Hematopoietic multipotent progenitor cell (in vitro differentiated cells): ENCODE data around the gene MAN2C1. TPM values are rescaled to one million over a fixed set of nuclear protein-coding genes. Genes with fewer than 3 reads are reported as not detected.
"Not testable (repeated sequence)": the region's sequence is repeated elsewhere in the genome, so short reads cannot be mapped to it uniquely, and the experiment has no call there.

Source experiments
- DNase-seq, 3 donors: peaks; one replicate each; pipeline ENCODE4 v3.0.0-alpha.2; 2011 to 2015; ENCODE audit warnings: low read depth in 2 of 3, low spot score in 2 of 3
- total RNA-seq: library from RNA; depleted of rRNA; stranded (reverse); fragments of >200 nt; gene quantifications from one replicate; pipeline ENCODE4 v1.2.3, GENCODE V29; 2012

Gene MAN2C1
- total RNA-seq: 222 TPM

DNA sequence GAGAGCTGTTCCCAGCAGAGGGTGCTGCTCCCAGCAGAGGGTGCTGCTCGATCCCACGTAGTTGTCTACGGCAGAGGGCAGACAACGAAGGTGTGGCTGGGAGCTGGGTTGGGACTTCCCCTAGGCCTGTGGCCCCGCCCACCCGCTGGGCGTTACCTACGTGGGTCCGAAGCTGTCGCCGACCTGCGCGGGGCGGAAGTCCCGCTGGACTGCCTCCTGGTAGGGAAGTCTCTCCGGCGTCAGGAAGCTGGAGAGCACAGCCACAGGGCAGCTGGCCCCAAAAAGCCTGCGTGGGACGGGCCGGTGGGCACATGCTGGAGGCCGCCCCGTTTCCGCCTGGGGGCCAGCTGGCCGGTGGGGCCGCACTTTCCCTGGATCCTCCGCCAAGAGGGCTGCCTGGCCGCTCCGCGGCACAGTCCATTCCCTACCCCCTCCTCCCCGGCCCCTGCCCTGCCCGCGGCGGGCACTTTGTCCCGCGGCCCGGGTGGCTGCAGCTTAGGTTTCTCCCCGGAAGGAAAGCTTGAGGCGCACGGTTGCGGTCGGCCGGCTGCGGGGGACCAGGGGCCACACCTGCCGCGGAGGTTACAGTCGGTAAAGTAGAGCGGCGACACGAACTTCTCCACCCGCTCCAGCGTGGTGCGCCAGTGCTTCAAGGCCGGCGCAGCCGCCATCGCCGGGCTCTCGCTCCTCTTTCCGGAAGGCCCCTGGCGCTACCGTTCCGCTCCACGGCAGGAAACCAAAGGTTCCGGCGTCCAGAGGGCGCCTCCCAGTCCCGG lies at the start of gene MAN2C1:
Gene MAN2C1 (minus strand): TSS at position 695 of the 776 bp plus-strand sequence. CDS start 24 bp downstream, at position 671.
- DNase-seq: peak; percentile 78 to 93 (median 89)

GRCh38 chr15:75416584-75416983 lies 48.2 kb upstream of the MAN2C1 start:
- DNase-seq: no peak

- DNase-seq: no peak
These were observed 41.8 kb upstream of the MAN2C1 start for GRCh38 chr15:75410196-75410595.

DNA sequence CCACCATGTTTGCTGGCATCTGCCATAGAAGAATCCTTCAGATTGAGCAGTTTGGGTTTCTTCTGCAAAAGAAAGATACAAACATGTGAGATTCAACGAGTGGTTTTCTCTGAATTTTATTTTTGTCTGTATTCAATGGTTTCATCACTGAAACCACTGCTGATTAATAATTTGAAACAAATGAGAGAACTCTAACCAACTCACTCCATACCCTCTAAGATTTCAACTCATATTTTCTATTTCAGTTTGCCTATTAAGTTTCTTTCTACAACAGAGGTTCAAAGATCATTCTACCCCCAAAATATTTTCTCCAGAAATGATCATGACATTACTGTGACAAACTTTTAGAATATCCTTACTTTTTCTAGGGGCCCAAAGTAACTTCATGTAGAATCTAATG lies 38.7 kb upstream of the MAN2C1 start:
- DNase-seq: no peak

DNA sequence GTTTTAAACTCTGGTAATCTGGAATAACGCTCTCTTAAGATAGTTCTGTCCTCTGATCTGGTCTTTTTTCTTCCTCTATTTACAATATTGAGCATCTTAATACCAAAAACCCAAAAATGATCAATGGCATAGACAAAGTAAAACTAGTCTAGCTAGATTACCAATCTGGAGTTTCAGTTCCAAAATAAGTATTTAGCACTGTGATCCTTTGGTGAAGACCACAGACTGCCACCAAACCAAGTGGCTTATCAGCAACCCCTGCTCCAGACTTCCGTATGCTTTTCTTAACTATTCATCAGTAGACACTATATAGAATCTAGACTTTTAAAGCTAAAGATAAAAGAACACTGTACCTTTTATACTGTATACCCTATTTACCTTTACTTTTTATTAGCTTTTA lies 35.5 kb upstream of the MAN2C1 start:
- no peak for DNase-seq

DNA sequence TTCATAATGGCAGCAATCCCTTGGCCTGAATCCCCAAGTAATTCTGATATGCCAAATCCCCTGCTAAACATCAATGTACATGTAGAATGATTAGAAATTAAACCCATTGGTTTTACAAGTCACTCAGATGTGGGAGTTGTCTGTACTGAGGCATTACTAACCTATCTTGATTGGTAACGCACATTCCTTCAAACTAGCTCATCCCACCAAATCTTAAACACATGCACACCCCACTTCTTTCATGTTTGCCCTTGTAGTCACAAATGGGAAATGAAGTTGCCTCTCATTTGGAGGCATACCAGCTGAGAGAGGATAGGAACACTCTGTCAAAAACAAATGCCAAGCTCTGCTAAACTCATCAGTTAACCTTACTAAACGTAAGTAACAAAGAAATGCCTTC lies 29.1 kb upstream of the MAN2C1 start:
- DNase-seq: no peak

GRCh38 chr15:75389791-75390382 lies 21.5 kb upstream of the MAN2C1 start:
- DNase-seq: no peak

DNA sequence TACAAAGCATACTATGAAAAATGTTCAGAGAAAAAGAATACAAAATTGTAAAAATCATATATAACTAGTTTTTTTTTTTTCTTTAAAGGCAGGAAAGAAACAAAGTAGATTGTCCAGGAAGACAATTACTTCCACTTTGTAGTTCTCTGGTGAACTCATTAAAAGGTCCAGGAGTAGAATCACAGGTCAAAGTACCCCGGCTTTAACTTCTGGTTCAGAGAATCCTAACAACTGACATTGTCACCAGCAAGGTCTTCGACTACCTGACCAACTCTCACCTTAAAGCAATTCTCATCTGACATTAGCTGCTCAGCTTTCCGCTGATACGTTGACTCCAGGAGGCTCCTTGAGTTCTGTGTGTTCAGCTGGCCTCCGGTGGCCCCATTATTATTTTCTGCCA lies 15.6 kb upstream of the MAN2C1 start:
- DNase-seq: not testable (repeated sequence)

- DNase-seq: no peak
These were observed 12.4 kb upstream of the MAN2C1 start for GRCh38 chr15:75380773-75381172.

- DNase-seq: no peak
These were observed 3.7 kb upstream of the MAN2C1 start for GRCh38 chr15:75371901-75372688.

- no peak for DNase-seq
These were observed 3.1 kb upstream of the MAN2C1 start for GRCh38 chr15:75371486-75371885.

DNA sequence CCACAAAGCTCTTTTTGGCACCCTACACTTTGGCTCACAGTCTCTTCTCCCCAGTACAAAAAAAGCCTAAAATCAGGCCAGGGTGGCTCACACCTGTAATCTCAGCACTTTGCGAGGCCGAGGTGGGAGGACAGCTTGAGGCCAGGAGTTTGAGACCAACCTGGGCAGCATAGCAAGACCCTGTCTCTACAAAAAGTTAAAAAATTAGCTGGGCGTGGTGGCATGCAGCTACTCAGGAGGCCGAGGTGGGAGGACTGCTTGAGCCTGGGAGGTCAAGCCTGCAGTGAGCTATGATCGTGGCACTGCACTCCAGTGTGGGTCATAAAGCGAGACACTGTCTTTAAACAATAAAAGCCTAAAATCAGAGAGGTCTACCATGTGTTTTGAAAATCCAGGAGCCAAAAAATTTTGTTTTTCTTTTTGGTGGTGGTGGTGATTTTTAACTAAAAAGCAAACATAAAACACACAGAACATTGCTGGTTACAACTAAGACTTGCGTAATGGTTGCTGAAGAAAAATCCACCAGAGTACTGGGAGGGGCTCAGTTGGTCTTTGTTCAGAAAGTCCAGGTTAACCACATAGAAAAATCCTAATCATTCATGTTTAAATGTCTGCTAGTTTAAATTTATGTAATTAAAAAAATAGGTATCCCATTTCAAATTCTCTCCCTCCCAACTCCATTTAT lies 1.6 kb upstream of the MAN2C1 start:
- no peak for DNase-seq

DNA sequence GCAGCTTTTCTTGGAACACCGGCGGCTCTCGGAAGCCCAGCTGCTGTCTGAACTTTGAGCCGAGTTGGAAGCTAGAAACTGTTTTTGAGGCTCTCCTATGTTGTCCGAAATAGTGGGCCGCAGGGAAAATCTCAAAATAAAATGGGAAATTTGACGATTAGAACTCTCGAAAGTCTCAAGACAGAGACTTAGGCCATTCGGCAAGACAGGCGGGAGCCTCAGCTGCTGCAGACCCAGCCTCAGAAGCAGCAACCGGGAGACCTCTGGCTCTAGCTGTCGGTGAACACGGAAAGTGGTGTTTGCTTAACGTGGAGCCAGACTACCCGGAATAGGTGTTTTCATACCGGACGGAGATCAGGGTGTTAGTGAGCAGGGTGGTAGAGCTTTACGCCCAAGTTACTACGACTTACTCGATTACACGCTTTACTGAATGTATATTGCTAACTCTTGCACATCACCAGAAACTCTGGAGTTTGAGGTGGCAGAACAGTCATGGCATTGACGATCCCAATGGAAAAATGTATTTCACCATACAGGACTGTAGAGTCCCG lies 357 bp upstream of the MAN2C1 start:
- DNase-seq: no peak

DNA sequence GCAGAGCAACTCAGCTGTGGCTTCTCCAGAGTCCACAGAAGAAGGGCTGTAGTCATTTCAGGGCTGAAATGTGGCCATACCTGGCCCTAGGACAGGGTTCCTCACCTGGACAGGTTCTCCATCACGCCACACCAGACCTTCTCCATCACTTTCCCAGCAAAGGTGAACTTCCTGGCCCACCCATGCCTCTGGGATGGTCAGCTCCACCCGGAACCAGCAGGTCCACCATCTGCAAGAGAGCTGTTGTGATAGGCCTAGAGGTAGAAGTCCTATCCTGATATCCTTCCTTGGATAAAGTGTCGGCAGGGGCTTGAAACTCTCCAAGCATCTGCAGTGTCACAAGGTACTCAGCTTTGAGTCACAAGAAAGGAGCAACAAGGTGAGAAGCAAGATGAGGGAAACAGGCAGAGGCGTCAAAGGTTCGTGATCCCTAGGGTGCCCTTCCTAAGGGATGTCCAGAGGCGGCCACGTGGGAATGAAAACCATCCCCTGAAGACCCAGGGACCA lies 948 bp downstream of the MAN2C1 start:
- DNase-seq: no peak

DNA sequence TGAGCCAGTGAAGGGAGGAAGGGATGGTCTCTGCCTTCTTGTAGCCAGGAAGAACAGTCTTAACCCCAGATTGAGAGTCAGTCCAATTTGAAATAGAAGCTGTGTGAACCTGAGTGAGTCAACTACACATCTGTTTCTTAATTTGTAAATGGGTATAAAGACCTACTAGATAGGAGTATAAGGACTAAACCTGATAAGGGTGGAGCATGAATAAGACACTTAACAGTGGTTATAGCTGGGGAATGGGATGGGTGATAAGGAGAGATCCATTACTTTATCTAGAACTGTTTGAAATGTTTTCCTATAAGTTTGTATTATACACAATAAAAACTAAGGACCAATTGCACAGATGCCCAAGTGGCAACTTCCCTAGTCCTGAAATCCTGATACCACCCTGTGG lies 1.4 kb downstream of the MAN2C1 start:
- DNase-seq: no peak

DNA sequence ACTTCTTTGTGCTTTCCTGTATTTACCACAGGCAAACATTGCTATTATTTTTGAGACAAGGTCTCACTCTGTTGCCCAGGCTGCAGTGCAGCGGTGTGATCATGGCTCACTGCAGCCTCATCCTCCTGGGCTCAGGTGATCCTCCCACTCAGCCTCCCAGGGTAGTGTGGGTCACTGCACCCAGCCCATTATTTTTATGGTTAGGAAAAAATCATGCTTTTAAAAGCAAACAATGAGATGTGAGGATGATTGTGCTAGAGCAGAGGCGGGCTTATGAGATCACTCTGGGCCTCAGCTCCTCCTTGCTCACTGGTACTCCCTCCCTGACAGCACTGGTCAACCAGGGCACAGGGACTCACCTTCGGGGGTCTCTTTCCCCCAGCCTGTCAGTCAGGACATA lies 2.2 kb downstream of the MAN2C1 start:
- no peak for DNase-seq

GRCh38 chr15:75364881-75365280 lies 3.5 kb downstream of the MAN2C1 start:
- no peak for DNase-seq

GRCh38 chr15:75363786-75364185 lies 4.6 kb downstream of the MAN2C1 start:
- DNase-seq: no peak

DNA sequence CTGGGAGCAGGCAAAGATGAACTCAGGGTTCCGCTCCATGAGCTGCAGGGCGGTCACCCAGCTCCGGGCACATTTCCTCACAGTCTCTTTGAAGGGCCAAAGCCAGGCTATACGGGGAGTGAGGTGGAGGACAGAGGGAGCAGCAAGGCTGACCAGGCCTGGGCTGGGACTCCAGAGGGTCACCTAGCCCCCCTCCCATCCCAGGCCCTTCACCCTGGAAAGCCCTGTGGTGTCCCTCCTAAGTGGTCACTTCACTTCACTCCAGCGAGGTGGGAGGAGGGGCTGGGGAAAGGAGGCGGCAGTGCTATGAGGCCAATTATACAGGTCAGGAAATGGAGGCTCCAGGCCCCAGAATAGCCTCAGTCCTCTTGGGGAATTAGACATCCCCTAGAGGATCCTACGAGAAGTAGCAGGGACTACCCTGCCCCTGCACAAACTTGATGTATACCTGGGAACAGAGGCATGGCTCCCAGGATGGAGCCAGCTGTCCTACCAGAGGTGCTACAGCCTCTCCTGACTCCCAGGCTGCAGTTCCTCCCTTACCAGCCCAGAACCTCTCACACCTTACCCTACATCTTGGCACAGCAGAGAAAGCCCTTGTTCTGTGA lies 5.7 kb downstream of the MAN2C1 start:
- DNase-seq: no peak

DNA sequence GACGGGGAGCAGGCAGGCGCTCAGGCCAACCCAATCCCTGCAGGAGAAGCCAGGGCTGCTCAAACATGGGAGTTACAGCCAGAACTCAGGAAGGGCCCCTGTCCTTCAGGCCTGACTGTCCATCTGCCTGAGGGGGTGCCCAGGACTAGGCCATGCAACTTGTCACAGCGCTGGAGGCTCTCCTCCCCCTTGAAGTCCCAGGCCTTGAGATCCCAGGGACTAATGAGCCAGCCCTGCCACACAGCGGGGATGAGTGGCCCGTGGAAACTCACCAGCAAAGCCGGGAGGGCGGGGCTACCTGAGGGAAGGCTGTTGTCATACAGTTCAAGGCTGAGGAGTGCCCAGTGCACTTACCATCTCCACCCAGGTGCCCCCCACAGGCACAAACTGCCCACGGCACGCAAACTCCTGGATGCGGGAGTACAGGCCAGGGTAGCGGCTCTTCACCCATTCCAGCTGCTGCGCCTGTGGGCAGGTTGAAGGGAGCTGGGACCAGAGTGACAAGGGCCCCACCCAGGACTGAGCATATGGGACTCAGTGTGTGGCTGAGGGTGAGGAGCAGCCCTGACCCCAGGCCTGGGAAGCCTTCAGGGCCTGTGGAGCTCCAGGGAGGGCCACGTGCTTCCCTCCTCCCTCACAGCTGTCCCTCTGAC lies 6.3 kb downstream of the MAN2C1 start:
- DNase-seq: no peak
